Activated CD4-positive, alpha-beta T cell treated with anti-CD3 and anti-CD28 coated beads for 1 hour (primary cell): ENCODE data around the gene NKD1.
A peak's percentile ranks its signal among the peaks of the same experiment; 100 is the strongest.
"Not testable (repeated sequence)": the region's sequence is repeated elsewhere in the genome, so short reads cannot be mapped to it uniquely, and the experiment has no call there.

Source experiments
- DNase-seq: peaks from one replicate; pipeline ENCODE4 v3.0.0-alpha.2; 2020

The NKD1 gene, protein sequence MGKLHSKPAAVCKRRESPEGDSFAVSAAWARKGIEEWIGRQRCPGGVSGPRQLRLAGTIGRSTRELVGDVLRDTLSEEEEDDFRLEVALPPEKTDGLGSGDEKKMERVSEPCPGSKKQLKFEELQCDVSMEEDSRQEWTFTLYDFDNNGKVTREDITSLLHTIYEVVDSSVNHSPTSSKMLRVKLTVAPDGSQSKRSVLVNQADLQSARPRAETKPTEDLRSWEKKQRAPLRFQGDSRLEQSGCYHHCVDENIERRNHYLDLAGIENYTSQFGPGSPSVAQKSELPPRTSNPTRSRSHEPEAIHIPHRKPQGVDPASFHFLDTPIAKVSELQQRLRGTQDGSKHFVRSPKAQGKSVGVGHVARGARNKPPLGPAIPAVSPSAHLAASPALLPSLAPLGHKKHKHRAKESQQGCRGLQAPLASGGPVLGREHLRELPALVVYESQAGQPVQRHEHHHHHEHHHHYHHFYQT

DNA sequence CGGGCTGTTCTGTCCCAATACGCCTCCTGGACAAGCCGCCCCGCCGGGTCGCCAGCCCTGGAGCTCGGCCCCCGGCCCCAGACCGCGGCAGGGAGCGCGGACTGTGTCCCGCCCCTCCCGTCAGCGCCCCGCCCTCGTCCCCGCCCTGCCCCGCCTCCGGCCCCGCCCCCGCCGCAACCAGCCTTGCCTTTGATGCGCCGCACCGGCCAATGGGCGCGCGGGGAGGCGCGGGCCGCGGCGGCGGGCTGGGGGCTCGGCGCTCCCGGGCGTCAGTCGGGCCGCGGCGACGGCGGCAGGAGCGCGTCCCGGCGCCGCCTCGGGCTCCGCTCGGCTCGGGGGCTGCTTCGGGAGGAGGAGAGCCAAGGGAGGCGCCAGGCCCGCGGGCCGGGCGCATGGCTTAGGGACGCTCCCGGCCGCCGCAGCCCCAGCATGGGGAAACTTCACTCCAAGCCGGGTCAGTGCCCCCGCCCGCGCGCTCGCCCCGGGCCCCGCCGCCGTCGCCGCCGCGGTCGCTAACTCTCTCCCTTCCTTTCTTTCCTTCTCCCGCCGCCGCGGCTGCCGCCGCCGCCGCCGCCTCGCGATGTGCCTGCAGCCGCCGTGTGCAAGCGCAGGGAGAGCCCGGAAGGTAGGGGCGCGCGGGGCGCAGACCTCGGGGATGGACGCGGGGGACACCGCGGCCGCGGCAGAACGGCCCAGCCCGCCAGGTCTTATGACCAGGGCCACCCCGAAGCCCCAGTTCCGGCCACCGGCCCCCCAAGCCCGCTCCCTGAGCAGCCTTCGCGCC is at the start of gene NKD1:
TSS of gene NKD1 (plus strand) at position 272 of the 784 bp plus-strand sequence. CDS start at position 430, 158 bp downstream.
- DNase-seq, result peak; percentile 61

DNA sequence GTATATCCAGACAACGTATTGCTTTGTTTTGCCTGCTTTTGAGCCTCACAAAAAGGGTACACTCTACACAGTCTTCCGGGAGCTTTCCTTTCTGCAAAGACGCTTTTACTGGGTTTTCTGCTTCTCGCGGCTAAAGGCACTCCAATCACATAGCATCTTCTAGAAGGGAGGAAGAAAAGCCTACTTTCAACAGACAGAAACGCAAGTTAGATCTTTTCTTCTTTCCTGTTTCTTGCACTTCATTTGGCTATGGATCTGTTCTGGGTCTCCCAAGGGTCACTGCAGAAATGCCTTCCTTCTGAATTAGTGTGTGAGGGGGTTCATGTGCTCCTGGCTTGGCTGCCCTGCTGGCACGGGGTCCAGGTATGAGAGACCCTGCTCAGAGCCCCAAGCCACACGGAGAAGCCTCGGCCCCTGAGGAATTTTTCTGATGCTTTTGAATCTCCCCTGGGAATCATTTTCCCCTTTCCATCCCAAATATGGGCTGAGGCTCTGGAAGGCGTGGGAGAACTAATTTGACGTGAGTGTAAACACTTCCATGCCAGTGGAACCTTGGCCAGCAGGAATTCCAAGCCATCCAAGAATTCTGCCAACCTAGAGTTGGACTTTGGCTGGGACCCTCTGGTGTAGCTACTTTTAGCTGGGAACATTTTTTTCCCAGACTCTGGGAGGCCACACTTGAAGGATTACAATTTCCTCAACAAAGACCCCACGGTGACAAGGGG is 49.6 kb upstream of the NKD1 start:
- no peak for DNase-seq

DNA sequence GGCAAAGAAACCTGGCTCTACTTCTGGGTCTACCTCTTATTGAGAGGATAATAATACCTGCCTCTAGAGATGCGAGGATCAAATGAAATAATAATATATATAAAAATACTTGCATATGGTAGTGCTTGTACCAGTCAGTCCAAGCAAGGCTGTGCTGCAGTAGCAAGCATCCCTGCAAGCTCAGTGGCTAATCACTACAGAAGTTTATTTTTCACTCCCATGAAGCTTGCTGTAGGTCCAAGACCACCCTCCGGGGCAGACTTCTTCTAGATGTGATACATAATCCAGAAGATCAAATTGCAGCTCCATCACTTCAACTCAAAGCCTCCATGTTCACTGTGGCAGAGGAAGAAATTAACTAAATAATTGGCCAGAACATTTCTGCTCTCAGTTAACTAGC is 48.9 kb upstream of the NKD1 start:
- DNase-seq, result no peak

DNA sequence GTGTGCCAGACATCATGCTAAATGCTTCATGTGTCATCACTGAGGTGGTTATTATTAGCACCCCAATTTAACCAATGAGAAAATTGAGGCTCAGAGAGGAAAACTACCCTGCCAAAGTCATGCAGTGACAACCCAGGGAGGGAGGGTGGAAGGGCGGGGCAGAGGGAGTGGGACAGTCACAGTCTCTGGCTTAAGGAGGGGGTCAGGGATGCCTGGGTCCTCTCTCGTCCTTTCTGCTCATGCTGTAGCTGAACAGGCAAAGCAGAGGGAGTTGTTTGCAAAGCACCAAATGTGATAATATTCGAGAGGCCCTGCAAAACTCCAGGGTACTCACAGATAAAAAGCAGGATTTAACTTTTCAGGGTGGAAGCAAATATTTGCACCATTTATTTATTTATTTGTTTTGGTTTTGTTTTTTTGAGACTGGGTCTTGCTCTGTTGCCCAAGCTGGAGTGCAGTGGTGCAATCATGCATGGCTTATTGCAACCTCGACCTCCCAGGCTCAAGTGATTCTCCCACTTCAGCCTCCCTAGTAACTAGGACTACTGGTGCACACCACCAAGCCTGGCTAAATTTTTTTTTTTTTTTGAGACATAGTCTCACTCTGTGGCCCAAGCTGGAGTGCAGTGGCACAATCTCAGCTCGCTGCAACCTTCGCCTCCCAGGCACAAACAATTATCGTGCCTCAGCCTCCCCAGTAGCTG is 47.9 kb upstream of the NKD1 start:
- DNase-seq, result no peak

DNA sequence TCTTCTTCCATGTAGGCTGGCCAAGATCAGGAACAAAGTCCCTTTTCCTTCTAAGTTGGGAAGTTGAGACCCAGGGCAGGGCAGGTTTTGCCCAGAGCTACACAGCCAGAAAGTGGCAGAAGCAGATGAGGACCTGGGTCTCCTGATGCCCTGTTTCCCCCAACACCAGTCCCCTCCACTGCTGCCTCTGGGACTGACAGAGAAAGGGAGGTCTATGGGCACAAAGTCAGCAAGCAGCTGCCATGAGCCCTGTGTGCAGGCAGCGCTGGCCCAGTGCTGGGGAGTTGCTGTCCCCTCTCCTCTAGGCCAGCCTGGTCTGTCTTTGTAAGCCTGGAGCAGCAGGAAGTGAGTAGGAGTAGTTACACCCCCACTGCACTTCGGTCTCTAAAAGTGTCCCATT is 46.9 kb upstream of the NKD1 start:
- no peak for DNase-seq

DNA sequence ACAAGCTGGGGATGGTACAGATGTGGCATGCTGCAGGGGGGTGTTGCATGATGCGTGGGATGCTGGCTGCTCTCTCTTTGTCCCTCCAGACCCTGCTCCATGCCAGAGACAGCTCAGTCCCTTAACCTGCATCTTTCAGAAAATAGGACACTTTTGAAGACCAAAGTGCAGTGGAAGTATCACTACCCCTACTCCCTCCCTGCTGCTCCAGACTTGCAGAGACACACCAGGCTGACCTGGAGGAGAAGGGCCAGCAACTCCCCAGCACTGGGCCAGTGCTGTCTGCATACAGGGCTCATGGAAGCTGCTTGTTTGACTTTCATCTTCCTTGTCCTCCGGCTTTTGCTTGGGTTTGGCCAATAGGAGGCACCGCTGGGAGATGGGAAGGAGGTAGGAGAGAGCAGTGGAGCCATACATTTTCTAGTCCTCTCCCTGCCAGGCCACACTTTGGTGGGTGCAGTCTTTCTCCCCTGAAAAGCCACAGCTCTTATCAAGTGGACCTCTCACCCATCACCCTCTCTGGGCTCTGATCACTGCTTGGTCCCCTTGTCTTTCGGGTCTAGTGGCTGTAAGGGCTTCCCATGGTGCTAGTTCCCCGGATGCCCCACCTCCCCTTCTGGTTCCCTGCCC is 46.1 kb upstream of the NKD1 start:
- DNase-seq, result no peak

DNA sequence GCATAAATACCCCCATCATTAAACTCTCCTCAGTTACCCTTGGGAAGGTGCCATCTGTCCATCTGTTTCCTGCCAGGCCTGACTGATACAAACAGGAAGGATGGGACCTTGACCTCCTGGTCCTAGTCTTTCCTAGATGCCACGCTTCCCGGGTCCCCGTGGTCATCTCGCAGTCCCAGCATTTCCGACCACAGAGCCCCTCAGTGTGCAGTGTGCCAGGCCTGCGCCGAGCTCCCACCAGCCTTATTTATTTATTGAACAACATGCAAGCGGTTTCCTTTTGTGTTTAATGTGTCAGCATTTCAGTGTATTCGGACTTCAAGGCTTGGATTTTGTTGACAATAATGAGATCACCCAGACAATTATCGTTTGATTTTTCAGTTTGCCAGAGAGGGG is 45.6 kb upstream of the NKD1 start:
- DNase-seq, result no peak

DNA sequence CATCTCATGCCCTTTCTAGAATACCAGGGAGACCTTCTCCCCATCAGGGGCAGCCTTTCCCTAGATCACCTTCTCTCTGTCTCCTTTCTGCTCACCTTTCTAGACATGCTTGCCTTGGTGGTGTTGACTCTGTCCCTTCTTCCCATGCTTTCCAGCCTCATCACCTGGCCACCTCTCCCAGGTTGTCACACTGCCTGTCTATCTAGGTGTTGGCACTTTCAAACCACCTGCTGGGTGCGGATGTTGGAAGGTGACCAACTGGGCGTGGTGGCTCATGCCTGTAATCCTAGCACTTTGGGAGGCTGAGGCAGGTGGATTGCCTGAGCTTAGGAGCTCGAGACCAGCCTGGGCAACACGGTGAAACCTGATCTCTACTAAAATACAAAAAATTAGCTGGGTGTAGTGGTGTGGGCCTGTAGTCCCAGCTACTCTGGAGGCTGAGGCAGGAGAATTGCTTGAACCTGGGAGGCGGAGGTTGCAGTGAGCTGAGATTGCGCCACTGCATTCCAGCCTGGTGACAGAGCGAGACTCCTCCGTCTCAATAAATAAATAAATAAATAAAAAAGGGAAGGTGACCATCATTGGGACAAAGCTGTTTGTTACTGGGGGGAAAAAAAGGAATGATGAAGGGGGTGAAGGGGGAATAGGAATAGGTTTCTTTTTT is 44.2 kb upstream of the NKD1 start:
- not testable (repeated sequence) for DNase-seq

DNA sequence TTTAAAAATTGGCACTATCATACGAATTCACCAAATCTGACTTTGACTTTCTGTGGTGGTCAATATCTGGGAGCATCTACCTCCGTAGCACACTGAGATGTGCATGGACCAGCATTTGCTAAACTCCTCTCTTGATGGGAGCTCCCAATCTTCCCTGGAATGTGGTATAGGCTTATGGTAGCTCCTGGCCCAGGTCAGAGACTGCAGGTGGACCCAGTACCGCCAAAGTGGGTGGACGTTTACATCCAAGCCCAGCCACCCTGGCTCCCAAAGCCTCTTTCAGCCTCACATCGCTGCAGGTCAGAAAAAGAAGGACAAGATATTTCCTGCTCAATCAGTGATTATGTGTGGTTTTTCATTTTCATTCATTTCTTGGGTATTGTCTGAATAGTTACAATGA is 43.1 kb upstream of the NKD1 start:
- DNase-seq, result no peak

DNA sequence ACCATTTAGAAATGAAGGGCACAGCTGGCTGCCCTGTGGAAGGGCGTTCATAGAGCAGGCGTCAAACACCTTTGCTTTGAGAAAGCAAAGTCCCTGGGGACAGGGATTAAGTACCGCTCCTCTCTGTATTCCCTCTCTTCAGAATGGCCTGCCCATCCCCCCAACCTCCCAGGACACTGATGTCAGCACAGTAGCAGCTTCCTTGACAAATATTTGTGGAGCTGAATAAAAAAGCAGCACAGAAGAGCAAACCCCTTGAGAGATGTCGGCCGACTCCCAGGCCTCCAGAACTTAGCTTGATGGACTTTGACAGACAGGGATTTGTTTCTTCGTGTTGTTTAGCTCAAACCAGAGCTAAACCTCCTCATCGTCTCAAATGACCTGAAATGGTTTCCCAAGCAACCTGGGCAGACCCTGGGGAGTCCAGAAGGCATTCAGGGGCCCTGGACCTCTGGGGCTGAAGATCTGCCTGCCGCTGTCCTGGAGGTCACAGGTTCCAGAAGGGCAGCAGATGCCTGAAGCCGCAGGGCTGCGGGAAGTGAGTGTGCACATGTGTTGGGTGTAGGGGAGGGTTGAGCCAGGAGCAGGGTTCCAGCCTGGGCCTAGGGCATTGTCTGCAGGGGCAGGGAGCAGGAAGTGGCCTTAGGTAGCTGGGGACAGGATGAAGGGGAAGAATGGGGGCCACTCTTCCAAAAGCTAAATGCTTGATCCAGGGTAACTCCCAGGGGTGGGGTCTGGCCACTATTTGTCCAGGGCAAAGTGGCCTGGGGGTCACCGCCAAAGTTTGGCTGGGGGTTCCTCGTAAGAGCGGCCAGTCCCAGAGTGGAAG is 42.3 kb upstream of the NKD1 start:
- no peak for DNase-seq

DNA sequence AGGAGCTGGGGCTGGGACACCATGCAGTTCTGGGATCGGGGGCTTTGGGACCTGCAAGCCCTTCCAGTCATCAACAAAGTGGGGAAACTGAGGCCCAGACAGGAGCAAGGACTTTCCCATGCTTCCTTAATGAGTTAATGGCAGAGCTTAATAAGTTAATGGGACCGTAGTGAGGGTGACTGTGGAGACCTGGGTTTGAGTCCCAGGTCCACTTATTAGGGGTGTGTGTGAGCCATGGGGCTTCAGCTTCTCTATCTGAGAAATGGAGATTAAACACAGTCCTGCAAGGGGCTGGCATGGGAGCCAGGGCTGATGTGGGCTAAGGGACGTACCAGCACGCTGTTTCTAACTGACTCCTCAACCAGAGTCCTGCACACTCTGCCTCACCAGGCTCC is 41.7 kb upstream of the NKD1 start:
- no peak for DNase-seq

DNA sequence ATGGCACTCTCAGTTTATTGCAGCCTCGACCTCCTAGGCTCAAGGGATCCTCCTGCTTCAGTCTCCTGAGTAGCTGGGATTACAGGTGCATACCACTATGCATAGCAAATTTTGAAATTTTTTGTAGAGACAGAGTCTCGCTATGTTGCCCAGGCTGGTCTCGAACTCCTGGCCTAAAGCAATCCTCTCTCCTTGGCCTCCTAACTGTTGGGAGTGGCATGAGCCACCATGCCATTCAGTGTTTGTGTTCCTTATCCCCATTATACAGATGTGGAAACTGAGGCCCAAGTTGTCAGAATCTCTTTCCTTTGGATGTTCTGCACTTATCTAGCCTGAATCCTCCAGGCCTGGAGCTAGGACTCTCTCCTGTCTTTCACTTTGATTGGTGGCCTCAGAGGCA is 40.8 kb upstream of the NKD1 start:
- DNase-seq, result no peak

DNA sequence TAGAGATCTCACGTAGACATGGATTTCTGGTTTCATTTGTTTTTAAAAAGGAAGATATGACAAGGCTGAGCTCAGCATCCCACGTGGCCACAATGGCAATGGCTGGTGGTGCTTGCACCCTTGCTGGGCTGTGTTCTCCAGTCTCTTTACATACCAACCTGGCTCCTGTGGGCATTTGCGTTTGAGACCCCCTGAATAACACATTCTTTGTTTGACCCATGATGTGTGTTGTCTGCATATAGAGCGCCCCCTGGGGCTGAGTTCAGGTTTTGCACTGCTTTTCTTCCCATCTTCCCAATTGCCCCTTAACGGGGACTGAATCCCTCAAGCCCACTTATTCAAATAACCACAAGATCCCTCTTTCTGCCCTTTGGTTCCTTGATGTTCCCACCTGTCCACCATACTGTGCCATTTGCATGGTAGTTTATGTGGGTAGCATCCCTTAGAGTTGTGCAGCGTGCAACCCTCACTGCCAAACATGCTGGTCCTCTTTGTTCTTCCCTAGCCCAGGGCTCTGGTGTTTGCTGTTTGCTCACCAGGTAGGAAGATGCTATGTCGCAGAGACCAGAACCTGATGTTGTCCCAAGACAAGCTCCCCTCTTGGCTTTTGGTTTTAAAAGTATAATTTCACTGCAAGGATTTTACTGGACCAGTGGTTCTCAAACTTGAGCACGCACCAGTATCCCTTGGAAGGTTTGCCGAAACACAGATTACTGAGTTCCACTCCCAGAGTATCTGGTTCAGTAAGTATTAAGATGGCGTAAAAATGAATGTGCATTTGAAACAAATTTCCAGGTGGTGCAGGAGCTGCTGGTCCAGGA is 38.5 kb upstream of the NKD1 start:
- no peak for DNase-seq

DNA sequence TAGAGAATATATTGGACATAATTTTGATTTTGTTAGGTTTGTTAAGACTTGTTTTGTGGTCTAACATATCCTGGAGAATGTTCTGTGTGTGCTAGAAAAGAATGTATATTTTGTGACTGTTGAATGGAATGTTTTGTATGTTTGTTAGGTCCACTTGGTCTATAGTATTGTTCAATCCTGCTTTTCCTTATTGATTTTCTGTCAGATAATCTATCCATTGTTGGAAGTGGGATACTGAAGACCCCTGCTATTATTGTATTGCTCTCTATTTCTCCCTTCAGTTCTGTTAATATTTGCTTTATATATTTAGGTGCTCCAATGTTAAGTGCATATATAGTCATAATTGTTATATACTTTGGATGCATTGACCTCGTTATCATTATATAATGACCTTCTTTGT is 33.0 kb upstream of the NKD1 start:
- no peak for DNase-seq

DNA sequence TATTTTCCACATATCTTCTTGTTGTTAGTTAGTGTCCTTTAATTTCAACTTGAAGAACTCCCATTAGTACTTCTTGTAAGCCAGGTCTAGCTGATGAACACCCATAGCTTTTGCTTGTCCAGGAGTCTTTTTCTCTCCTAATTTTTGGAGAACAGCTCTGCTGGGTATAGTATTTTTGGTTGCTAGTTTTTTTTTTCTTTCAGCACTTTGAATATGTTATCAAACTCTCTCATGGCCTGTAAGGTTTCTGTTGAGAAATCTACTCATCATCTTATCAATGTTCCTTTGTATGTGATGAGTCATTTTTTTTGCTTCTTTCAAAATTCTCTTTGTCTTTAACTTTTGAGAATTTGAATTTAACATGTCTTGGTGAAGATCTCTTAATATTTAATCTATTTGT is 31.8 kb upstream of the NKD1 start:
- DNase-seq, result no peak

DNA sequence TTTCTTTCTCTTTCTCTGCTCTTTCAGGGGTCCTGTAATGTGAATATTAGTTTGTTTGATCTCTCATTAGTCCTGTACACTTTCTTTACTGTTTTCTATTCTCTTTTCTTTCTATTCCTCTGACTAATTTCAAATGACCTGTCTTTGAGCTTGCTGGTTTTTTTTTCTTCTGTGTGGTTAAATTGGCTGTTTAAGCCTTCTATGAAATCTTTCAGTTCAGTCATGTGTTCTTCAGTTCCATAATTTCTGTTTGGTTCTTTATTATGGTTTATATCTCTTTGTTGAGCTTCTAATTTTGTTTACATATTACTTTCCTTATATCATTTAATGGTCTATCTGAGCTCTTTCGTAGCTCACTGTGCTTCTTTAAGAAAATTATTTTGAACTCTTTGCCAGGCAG is 31.3 kb upstream of the NKD1 start:
- DNase-seq, result no peak

DNA sequence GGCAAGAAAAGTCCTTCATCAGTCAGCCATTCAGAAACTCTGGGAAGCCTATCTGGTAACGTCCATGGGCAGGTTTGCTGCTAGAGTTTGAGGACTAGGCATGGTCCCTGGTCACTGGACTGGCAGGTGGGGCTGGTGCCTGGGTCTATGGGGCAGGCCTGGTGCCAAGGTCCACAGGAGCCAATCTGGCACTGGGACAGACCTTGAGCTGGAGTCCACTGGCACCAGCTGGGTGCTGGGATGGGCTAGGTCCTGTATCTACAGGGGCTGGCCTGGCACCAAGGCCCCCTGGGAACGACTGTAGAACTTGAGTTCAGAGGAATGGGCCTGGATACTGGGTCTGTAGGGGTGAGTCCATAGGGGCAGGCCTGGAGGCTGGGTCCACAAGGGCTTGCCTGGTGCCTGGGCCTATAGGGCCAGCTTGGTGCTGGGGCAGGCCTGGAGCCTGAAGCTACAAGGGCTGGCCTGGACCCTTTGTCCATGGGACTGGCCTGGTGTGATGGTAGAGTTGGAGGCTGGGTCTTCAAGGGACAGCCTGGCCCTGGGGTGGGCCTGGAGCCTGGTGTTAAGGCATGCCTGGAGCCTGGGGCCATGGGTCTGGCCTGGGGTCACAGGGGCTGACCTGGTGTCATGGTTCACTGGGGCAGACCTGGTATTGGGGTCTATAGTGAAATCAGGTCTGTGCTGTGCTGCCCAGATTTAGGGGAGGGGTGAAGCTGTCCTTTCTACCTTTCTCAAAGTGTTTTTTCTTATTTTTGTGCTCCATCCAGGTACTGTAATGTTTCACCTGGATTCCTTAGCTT is 30.5 kb upstream of the NKD1 start:
- no peak for DNase-seq

DNA sequence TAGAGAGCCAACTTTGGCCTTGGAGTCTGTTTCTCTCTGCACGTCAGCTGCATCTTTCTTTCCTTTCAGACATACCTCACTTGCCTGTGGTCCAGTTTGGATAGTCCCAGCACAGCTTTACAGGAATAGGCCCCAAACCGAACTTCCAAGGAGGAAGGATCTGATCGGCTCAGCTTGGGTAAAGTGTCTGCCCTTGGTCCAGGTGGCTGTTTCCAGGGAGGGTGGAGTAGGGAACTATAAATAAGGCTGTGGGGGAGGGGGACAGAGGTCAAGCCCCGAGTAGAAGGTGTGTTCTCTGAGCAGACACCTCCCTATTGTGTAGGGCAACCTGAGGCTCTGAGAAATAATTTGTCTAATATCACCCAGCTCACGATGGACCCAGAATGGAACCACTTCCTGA is 29.2 kb upstream of the NKD1 start:
- no peak for DNase-seq

DNA sequence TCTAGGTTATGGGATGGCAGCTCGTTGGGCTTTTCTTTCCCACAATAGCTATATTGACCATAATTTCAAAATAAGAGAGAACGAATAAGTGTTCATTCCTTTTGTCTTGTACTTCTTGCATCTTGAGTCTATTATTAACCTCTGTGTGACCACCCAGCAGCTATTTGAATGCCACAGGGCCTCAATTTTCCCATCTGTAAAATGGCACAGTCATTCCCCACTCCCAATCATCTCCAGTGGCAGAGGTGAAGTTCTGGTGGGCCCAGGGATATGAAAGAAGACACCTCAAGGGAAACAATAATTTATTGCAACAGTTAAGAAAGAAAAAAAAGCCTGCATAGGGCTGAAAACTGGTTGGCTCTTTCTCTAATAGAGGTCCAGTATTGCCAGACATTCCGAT is 28.6 kb upstream of the NKD1 start:
- DNase-seq, result no peak
